Chondrocyte (in vitro differentiated cells): ENCODE data around the gene NBEA. TPM values are rescaled to one million over a fixed set of nuclear protein-coding genes. Genes with fewer than 3 reads are reported as not detected.
A peak's percentile ranks its signal among the peaks of the same experiment; 100 is the strongest.

ENCODE experiments used
- DNase-seq: peaks from one replicate; pipeline ENCODE4 v3.0.0; 2021; ENCODE audit warnings: mixed read lengths, low spot score
- H3K27ac Mint-ChIP-seq: one replicate; pipeline ENCODE4 v1.8.0; 2021; ENCODE audit warnings: mild to moderate bottlenecking, moderate library complexity, mixed read lengths; ENCODE audit not compliant: unreplicated experiment
- H3K27me3 Mint-ChIP-seq: 2 replicates; pipeline ENCODE4 v1.8.0; 2021; ENCODE audit warnings: low read depth, mixed read lengths
- H3K36me3 Mint-ChIP-seq: 2 replicates; pipeline ENCODE4 v1.8.0; 2021; ENCODE audit warnings: low read depth, mixed read lengths
- H3K4me1 Mint-ChIP-seq: 2 replicates; pipeline ENCODE4 v1.8.0; 2021; ENCODE audit warnings: low read depth, mild to moderate bottlenecking, mixed read lengths
- H3K4me3 Mint-ChIP-seq: one replicate; pipeline ENCODE4 v1.8.0; 2021; ENCODE audit warnings: mild to moderate bottlenecking, moderate library complexity, mixed read lengths; ENCODE audit not compliant: unreplicated experiment
- H3K9me3 Mint-ChIP-seq: 2 replicates; pipeline ENCODE4 v1.8.0; 2021; ENCODE audit warnings: low read depth, mixed read lengths
- total RNA-seq: library from RNA; stranded (reverse); gene quantifications from 3 replicates; pipeline ENCODE4 v1.2.1, GENCODE V29; 2021
- TF ChIP-seq, protein P1 (sequence below): fragments of 200-600 bp; sonication (generic); IDR thresholded peaks from 2 replicates; pipeline ENCODE4 v1.5.0; 2021; ENCODE audit warnings: antibody characterized with exemption, mild to moderate bottlenecking, moderate library complexity

NBEA gene
- total RNA-seq, 1 donor from 2014 or later, result 4.9 TPM

DNA sequence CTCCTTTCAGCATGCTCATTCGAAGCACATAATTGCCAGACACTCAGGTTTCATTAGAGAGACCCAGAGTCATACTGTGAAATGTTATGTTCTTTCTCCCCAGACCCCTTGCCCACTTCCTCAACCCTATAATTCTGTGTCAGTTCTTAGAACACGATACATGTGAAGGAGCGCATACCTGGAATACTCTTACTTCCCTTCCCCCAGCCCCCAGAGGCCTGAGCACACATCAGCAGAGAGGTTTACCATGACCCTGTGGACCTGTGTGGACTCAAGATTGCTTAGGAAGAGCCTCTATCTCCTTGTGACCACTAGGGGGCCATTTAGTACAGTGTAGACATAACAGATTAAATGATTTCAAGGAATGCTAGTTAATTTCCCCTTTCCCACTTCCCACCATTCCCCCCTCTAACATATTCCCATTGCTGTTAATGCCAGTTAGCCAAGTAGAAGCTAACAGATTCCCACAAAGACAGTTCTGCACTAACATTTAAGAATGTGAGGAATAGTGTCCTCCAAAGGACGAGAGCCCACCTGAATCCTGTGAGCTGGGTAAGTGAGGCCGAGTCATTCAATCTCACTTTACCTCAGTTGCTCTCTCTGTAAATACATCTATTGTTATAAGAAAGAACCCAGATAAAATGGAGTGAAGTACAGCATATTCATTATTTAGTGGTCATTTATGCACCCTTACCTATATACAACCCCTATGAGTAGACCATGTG is 688.6 kb downstream of the NBEA start:
- Mint-ChIP-seq H3K4me3 (no peak overlapping the region), H3K36me3 (peaks cover 2% of the 10 kb centered on the region), H3K27me3 (no peaks in the 10 kb centered on the region), H3K27ac (no peak overlapping the region), H3K4me1 (peaks cover 5% of the 10 kb centered on the region), H3K9me3 (no peaks in the 10 kb centered on the region)
- TF ChIP-seq, protein P1, sequence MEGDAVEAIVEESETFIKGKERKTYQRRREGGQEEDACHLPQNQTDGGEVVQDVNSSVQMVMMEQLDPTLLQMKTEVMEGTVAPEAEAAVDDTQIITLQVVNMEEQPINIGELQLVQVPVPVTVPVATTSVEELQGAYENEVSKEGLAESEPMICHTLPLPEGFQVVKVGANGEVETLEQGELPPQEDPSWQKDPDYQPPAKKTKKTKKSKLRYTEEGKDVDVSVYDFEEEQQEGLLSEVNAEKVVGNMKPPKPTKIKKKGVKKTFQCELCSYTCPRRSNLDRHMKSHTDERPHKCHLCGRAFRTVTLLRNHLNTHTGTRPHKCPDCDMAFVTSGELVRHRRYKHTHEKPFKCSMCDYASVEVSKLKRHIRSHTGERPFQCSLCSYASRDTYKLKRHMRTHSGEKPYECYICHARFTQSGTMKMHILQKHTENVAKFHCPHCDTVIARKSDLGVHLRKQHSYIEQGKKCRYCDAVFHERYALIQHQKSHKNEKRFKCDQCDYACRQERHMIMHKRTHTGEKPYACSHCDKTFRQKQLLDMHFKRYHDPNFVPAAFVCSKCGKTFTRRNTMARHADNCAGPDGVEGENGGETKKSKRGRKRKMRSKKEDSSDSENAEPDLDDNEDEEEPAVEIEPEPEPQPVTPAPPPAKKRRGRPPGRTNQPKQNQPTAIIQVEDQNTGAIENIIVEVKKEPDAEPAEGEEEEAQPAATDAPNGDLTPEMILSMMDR, result peak; percentile 92
- no peak for DNase-seq

GRCh38 chr13:35631666-35632065 is 689.6 kb downstream of the NBEA start:
- no peak overlapping the region for H3K4me3 Mint-ChIP-seq
- no peaks in the 10 kb centered on the region for H3K9me3 Mint-ChIP-seq
- peaks cover 2% of the 10 kb centered on the region for H3K36me3 Mint-ChIP-seq
- DNase-seq, result no peak
- TF ChIP-seq, protein P1, result no peak
- H3K27ac Mint-ChIP-seq, result no peak overlapping the region
- peaks cover 5% of the 10 kb centered on the region for H3K4me1 Mint-ChIP-seq
- no peaks in the 10 kb centered on the region for H3K27me3 Mint-ChIP-seq

- no peak overlapping the region for H3K27ac Mint-ChIP-seq
- H3K36me3 Mint-ChIP-seq, result no peaks in the 10 kb centered on the region
- H3K4me1 Mint-ChIP-seq, result peaks cover 18% of the 10 kb centered on the region
- no peaks in the 10 kb centered on the region for H3K9me3 Mint-ChIP-seq
- TF ChIP-seq, protein P1, result no peak
- H3K4me3 Mint-ChIP-seq, result no peak overlapping the region
- no peaks in the 10 kb centered on the region for H3K27me3 Mint-ChIP-seq
- no peak for DNase-seq
Measured at GRCh38 chr13:35643625-35644024, 701.6 kb downstream of the NBEA start.

- no peak overlapping the region for H3K4me3 Mint-ChIP-seq
Measured at GRCh38 chr13:35646056-35646774, 704.1 kb downstream of the NBEA start.

DNA sequence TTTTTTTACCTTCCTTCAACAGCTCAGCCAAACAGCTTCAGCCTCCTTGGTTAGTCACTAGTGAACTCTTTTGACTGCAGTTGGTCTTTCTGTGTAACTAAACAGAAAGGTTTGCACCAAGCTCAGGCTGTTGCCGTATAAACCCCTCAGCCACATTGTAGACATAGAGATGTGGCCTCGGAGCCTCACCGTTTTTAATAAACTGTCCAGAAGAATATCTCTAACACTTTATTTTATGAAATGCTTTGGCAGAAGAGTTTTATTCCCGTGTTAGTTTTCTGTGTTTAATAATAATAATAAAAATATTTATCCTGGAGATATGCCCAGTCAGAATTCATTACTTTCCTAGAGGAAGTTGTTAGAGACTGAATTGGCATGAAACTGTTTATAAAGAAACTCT is 706.1 kb downstream of the NBEA start:
- TF ChIP-seq, protein P1, result no peak
- Mint-ChIP-seq H3K4me1 (peaks cover 16% of the 10 kb centered on the region), H3K9me3 (no peaks in the 10 kb centered on the region), H3K27ac (peak overlapping the region; percentile 45), H3K36me3 (no peaks in the 10 kb centered on the region), H3K4me3 (no peak overlapping the region), H3K27me3 (no peaks in the 10 kb centered on the region)
- no peak for DNase-seq

More at GRCh38 chr13:35646056-35646774, 704.1 kb downstream of the NBEA start:
- Mint-ChIP-seq H3K27me3 (no peaks in the 10 kb centered on the region), H3K27ac (no peak overlapping the region), H3K9me3 (no peaks in the 10 kb centered on the region), H3K4me1 (peaks cover 19% of the 10 kb centered on the region), H3K36me3 (no peaks in the 10 kb centered on the region)
- TF ChIP-seq, protein P1, result no peak
- DNase-seq, result no peak
